ENCODE measurements around the gene TCL1B. TPM values are rescaled to one million over a fixed set of nuclear protein-coding genes. Genes with fewer than 3 reads are reported as not detected.
A peak's percentile ranks its signal among the peaks of the same experiment; 100 is the strongest.
"Not testable (repeated sequence)": the region's sequence is repeated elsewhere in the genome, so short reads cannot be mapped to it uniquely, and the experiment has no call there.

Gene TCL1B
- total and polyA plus RNA-seq, 5 donors from 2014 or later = not detected

- Histone ChIP-seq H3K36me3 (ENCODE audit: control insufficient read depth, insufficient read depth, low read length) (no peaks in the 10 kb centered on the region), H3K4me3 (ENCODE audit: low read depth, low read length) (no peak overlapping the region), H3K4me1 (ENCODE audit: control insufficient read depth, insufficient read depth, low read length, poor library complexity, severe bottlenecking) (no peaks in the 10 kb centered on the region), H3K27ac (ENCODE audit: insufficient read depth, low read length, poor library complexity, severe bottlenecking) (no peak overlapping the region), H3K27me3 (ENCODE audit: control insufficient read depth, insufficient read depth, low read length) (no peaks in the 10 kb centered on the region), H3K9me3 (ENCODE audit: control insufficient read depth in 2 of 2, low read length in 2 of 2) (no peaks in the 10 kb centered on the region)
- Mint-ChIP-seq H3K27ac (no peak overlapping the region), H3K27me3 (peaks cover 10% of the 10 kb centered on the region), H3K4me1 (peaks cover 0 to 3% (median 1%) of the 10 kb centered on the region in 4 donors), H3K9me3 (peaks cover 0 to 3% (median 0%) of the 10 kb centered on the region in 7 donors), H3K4me3 (no peak overlapping the region), H3K36me3 (no peaks in the 10 kb centered on the region)
- DNase-seq (peak in 1 of 3 donors; percentile 15), ATAC-seq (ENCODE audit: low read depth in 2 of 2) (no peak)
These were observed 23.6 kb upstream of the TCL1B start for GRCh38 chr14:95662376-95663186.

DNA sequence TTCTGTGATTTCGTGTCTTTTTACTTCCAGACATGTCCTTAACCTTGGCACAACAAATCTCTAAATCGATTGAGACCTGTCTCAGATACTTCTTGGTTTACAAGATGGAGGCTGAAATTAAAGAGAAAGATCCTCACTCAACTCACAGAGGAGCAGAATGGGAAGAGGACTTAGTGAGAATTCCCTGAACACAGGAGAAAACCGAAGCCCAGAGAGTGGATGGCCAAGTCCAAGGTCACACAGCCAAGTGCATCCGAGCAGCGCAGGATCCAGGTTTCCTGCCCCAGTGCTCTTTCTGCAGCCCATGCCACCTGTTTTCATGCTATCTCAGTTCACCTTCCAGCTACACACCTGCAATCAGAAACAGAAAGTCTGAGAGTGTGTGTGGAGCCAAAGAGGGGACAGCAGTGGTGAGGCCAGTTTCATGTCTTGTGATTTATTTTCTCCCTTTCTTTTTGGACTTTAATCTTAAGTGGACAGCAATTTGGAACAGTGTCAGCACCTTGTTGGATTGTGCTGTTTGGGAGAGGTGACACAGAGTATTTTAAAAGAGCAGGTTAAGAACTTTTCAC, 22.9 kb upstream of the TCL1B start:
- no peak overlapping the region for H3K4me3 ChIP-seq (ENCODE audit: low read depth, low read length)
- no peak overlapping the region for H3K27ac Mint-ChIP-seq

DNA sequence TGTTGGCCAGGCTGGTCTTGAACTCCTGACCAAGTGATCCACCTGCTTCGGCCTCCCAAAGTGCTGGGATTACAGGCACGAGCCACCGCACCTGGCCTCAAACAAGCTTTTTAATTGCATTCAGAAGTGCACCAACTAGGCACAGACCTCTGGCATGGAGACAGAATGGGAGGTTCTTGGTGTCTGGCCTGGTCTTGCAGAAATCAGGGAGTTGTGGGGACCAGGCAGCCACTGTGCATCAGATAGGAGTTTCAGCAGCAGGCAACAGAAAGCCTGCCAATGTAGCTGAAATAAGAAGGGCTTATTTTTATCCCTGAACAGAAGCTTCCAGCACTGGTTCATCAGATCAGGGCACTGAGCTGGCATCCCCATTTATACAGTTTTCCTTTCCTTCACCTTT, 22.2 kb upstream of the TCL1B start:
- Mint-ChIP-seq H3K27me3 (peaks cover 6% of the 10 kb centered on the region), H3K36me3 (no peaks in the 10 kb centered on the region), H3K4me3 (no peak overlapping the region), H3K4me1 (peaks cover 0 to 3% (median 1%) of the 10 kb centered on the region in 4 donors), H3K9me3 (no peaks in the 10 kb centered on the region), H3K27ac (no peak overlapping the region)
- Histone ChIP-seq H3K27ac (ENCODE audit: insufficient read depth, low read length, poor library complexity, severe bottlenecking) (no peak overlapping the region), H3K36me3 (ENCODE audit: control insufficient read depth, insufficient read depth, low read length) (no peaks in the 10 kb centered on the region), H3K9me3 (ENCODE audit: control insufficient read depth in 2 of 2, low read length in 2 of 2) (no peaks in the 10 kb centered on the region), H3K27me3 (ENCODE audit: control insufficient read depth, insufficient read depth, low read length) (no peaks in the 10 kb centered on the region), H3K4me1 (ENCODE audit: control insufficient read depth, insufficient read depth, low read length, poor library complexity, severe bottlenecking) (no peaks in the 10 kb centered on the region), H3K4me3 (ENCODE audit: low read depth, low read length) (no peak overlapping the region)
- ATAC-seq (ENCODE audit: low read depth in 2 of 2) = no peak
- no peak for DNase-seq

More for the DNA sequence above, 22.9 kb upstream of the TCL1B start:
- no peak for DNase-seq
- H3K27me3 ChIP-seq (ENCODE audit: control insufficient read depth, insufficient read depth, low read length) = no peaks in the 10 kb centered on the region
- H3K9me3 Mint-ChIP-seq = peaks cover 0 to 3% (median 0%) of the 10 kb centered on the region in 7 donors
- no peak overlapping the region for H3K4me3 Mint-ChIP-seq
- no peak overlapping the region for H3K27ac ChIP-seq (ENCODE audit: insufficient read depth, low read length, poor library complexity, severe bottlenecking)
- H3K36me3 Mint-ChIP-seq = no peaks in the 10 kb centered on the region
- no peaks in the 10 kb centered on the region for H3K9me3 ChIP-seq (ENCODE audit: control insufficient read depth in 2 of 2, low read length in 2 of 2)
- H3K36me3 ChIP-seq (ENCODE audit: control insufficient read depth, insufficient read depth, low read length) = no peaks in the 10 kb centered on the region
- no peak for ATAC-seq (ENCODE audit: low read depth in 2 of 2)
- H3K4me1 ChIP-seq (ENCODE audit: control insufficient read depth, insufficient read depth, low read length, poor library complexity, severe bottlenecking) = no peaks in the 10 kb centered on the region
- H3K4me1 Mint-ChIP-seq = peaks cover 0 to 3% (median 1%) of the 10 kb centered on the region in 4 donors
- peaks cover 6% of the 10 kb centered on the region for H3K27me3 Mint-ChIP-seq

GRCh38 chr14:95664546-95664945, 21.7 kb upstream of the TCL1B start:
- Histone ChIP-seq H3K36me3 (ENCODE audit: control insufficient read depth, insufficient read depth, low read length) (no peaks in the 10 kb centered on the region), H3K4me3 (ENCODE audit: low read depth, low read length) (no peak overlapping the region), H3K4me1 (ENCODE audit: control insufficient read depth, insufficient read depth, low read length, poor library complexity, severe bottlenecking) (no peaks in the 10 kb centered on the region), H3K27ac (ENCODE audit: insufficient read depth, low read length, poor library complexity, severe bottlenecking) (no peak overlapping the region), H3K27me3 (ENCODE audit: control insufficient read depth, insufficient read depth, low read length) (no peaks in the 10 kb centered on the region), H3K9me3 (ENCODE audit: control insufficient read depth in 2 of 2, low read length in 2 of 2) (no peaks in the 10 kb centered on the region)
- no peaks in the 10 kb centered on the region for H3K9me3 Mint-ChIP-seq
- no peaks in the 10 kb centered on the region for H3K36me3 Mint-ChIP-seq
- no peak overlapping the region for H3K27ac Mint-ChIP-seq
- ATAC-seq (ENCODE audit: low read depth in 2 of 2) (no peak), DNase-seq (no peak)
- peaks cover 0 to 3% (median 1%) of the 10 kb centered on the region in 4 donors for H3K4me1 Mint-ChIP-seq
- H3K27me3 Mint-ChIP-seq = peaks cover 6% of the 10 kb centered on the region
- no peak overlapping the region for H3K4me3 Mint-ChIP-seq

DNA sequence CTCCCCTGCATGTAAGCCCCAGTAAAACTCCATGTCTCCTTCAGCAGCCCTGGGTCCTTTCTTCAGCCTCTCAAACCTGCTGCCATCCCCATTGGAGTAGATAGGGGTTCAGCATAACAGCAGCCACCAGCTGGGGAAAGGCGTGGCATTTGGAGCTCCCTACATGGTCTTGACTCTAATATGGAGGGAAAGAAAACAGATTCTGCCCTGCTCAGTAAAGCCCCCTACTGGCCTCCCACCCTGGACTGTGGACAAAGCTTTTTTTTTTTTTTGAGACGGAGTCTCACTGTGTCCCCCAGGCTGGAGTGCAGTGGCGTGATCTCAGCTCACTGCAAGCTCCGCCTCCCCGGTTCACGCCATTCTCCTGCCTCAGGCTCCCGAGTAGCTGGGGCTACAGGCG, 20.7 kb upstream of the TCL1B start:
- not testable (repeated sequence) for H3K36me3 Mint-ChIP-seq; DNase-seq; H3K4me1 ChIP-seq (ENCODE audit: control insufficient read depth, insufficient read depth, low read length, poor library complexity, severe bottlenecking); H3K27ac Mint-ChIP-seq; H3K4me3 Mint-ChIP-seq; H3K9me3 ChIP-seq (ENCODE audit: control insufficient read depth in 2 of 2, low read length in 2 of 2); H3K27me3 Mint-ChIP-seq; H3K9me3 Mint-ChIP-seq; H3K4me1 Mint-ChIP-seq; H3K27ac ChIP-seq (ENCODE audit: insufficient read depth, low read length, poor library complexity, severe bottlenecking); ATAC-seq (ENCODE audit: low read depth in 2 of 2); H3K36me3 ChIP-seq (ENCODE audit: control insufficient read depth, insufficient read depth, low read length); H3K27me3 ChIP-seq (ENCODE audit: control insufficient read depth, insufficient read depth, low read length); H3K4me3 ChIP-seq (ENCODE audit: low read depth, low read length)

- no peak for DNase-seq
- H3K4me1 Mint-ChIP-seq = peaks cover 0 to 3% (median 1%) of the 10 kb centered on the region in 4 donors
- peaks cover 0 to 2% (median 0%) of the 10 kb centered on the region in 7 donors for H3K9me3 Mint-ChIP-seq
- H3K36me3 Mint-ChIP-seq = no peaks in the 10 kb centered on the region
- H3K4me3 Mint-ChIP-seq = no peak overlapping the region
- H3K27me3 Mint-ChIP-seq = peaks cover 14% of the 10 kb centered on the region
- Histone ChIP-seq H3K27me3 (ENCODE audit: control insufficient read depth, insufficient read depth, low read length) (no peaks in the 10 kb centered on the region), H3K36me3 (ENCODE audit: control insufficient read depth, insufficient read depth, low read length) (no peaks in the 10 kb centered on the region), H3K9me3 (ENCODE audit: control insufficient read depth in 2 of 2, low read length in 2 of 2) (no peaks in the 10 kb centered on the region), H3K4me3 (ENCODE audit: low read depth, low read length) (no peak overlapping the region), H3K4me1 (ENCODE audit: control insufficient read depth, insufficient read depth, low read length, poor library complexity, severe bottlenecking) (no peaks in the 10 kb centered on the region), H3K27ac (ENCODE audit: insufficient read depth, low read length, poor library complexity, severe bottlenecking) (no peak overlapping the region)
- no peak overlapping the region for H3K27ac Mint-ChIP-seq
- ATAC-seq (ENCODE audit: low read depth in 2 of 2) = no peak
These were observed 19.8 kb upstream of the TCL1B start for GRCh38 chr14:95666450-95666849.

DNA sequence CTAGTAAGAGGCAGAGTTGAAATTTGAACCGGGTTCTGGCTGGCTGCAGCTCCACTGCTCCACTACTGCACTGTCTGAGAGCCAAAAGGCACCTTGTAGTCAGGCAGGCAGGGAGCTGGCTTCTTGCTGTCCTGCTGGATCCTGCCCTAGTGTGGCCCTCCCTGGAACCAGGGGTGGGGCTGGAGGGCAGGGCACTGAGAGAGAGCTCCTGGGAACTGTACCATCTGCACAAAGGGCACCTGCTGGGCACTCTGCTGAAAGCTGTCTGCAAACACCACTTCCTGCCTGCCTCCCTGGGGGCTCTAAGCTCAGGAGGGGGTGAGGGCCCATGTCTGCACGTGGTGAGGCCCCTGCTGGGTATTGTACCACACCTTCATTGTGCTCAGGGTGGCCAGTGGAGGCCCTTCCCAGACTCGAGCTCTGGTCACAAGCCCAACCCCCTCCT, 19.0 kb upstream of the TCL1B start:
- H3K4me1 ChIP-seq (ENCODE audit: control insufficient read depth, insufficient read depth, low read length, poor library complexity, severe bottlenecking) = no peaks in the 10 kb centered on the region
- H3K4me1 Mint-ChIP-seq = peaks cover 0 to 3% (median under 1%) of the 10 kb centered on the region in 4 donors
- no peaks in the 10 kb centered on the region for H3K36me3 ChIP-seq (ENCODE audit: control insufficient read depth, insufficient read depth, low read length)
- H3K36me3 Mint-ChIP-seq = no peaks in the 10 kb centered on the region
- no peak overlapping the region for H3K4me3 Mint-ChIP-seq
- peaks cover 0 to 2% (median 0%) of the 10 kb centered on the region in 7 donors for H3K9me3 Mint-ChIP-seq
- H3K9me3 ChIP-seq (ENCODE audit: control insufficient read depth in 2 of 2, low read length in 2 of 2) = no peaks in the 10 kb centered on the region
- H3K4me3 ChIP-seq (ENCODE audit: low read depth, low read length) = no peak overlapping the region
- DNase-seq (no peak), ATAC-seq (ENCODE audit: low read depth in 2 of 2) (no peak)
- H3K27me3 Mint-ChIP-seq = peaks cover 10% of the 10 kb centered on the region
- H3K27ac ChIP-seq (ENCODE audit: insufficient read depth, low read length, poor library complexity, severe bottlenecking) = no peak overlapping the region
- peaks cover under 1% of the 10 kb centered on the region for H3K27me3 ChIP-seq (ENCODE audit: control insufficient read depth, insufficient read depth, low read length)
- H3K27ac Mint-ChIP-seq = no peak overlapping the region
